A673 (cell line): ENCODE data around the gene ATP7B. TPM values are rescaled to one million over a fixed set of nuclear protein-coding genes. Genes with fewer than 3 reads are reported as not detected.
"Not testable (repeated sequence)": the region's sequence is repeated elsewhere in the genome, so short reads cannot be mapped to it uniquely, and the experiment has no call there.

Source experiments
- BruUV-seq: library from RNA; stranded (reverse); fragments of 400-500 nt; replicated peaks from 2 replicates; lab custom pipeline; 2021; lab: Mats Ljungman, UMichigan
- CTCF ChIA-PET: fragments of 300-600 bp; sonication (Branson Sonifier 250); formaldehyde crosslinking; loops from one replicate; lab custom pipeline; 2022; ENCODE audit warnings: antibody characterized with exemption; lab: Charles Lee
- POLR2A ChIA-PET: fragments of 300-600 bp; sonication (Branson Sonifier 250); formaldehyde crosslinking; loops from one replicate; lab custom pipeline; 2022; ENCODE audit warnings: antibody characterized with exemption; ENCODE audit not compliant: low non-redundant PET; lab: Charles Lee
- DNase-seq: peaks from one replicate; pipeline ENCODE4 v3.0.0-alpha.2; 2015; ENCODE audit warnings: low spot score
- H3K27ac ChIP-seq: fragments of 200-600 bp; sonication (generic); 2 replicates; pipeline ENCODE4 v1.5.1; 2016; ENCODE audit warnings: mixed run types, low read depth, mild to moderate bottlenecking, mixed read lengths, antibody characterized with exemption, low read length; ENCODE audit not compliant: poor library complexity, severe bottlenecking
- H3K27me3 ChIP-seq: fragments of 200-600 bp; sonication (generic); replicated peaks from 2 replicates; pipeline ENCODE4 v1.6.1; 2017; ENCODE audit warnings: mixed run types, low read depth, mild to moderate bottlenecking, mixed read lengths, antibody characterized with exemption, low read length; ENCODE audit not compliant: insufficient read depth, poor library complexity
- H3K36me3 ChIP-seq: fragments of 200-600 bp; sonication (generic); 2 replicates; pipeline ENCODE4 v1.6.1; 2016; ENCODE audit warnings: mixed run types, mild to moderate bottlenecking, mixed read lengths, antibody characterized with exemption, low read length; ENCODE audit not compliant: insufficient read depth, poor library complexity, severe bottlenecking
- H3K4me1 ChIP-seq: fragments of 200-600 bp; sonication (generic); 2 replicates; pipeline ENCODE4 v1.6.1; 2017; ENCODE audit warnings: mixed run types, mild to moderate bottlenecking, mixed read lengths, antibody characterized with exemption, low read length; ENCODE audit not compliant: insufficient read depth, poor library complexity, severe bottlenecking
- H3K4me3 ChIP-seq: fragments of 200-600 bp; sonication (generic); 2 replicates; pipeline ENCODE4 v1.5.1; 2016; ENCODE audit warnings: low read depth, mixed run types, mild to moderate bottlenecking, mixed read lengths, low read length; ENCODE audit not compliant: poor library complexity, severe bottlenecking
- H3K9me3 ChIP-seq: fragments of 200-600 bp; sonication (generic); 2 replicates; pipeline ENCODE4 v1.6.1; 2016; ENCODE audit warnings: mixed run types, low read depth, mild to moderate bottlenecking, mixed read lengths, antibody characterized with exemption, low read length; ENCODE audit not compliant: poor library complexity, severe bottlenecking
- CTCF ChIP-seq: fragments of 300-800, 200-600 bp; sonication (generic); conservative IDR thresholded peaks from 2 replicates; pipeline ENCODE4 v1.5.1; 2017; ENCODE audit warnings: low read depth, mild to moderate bottlenecking, antibody characterized with exemption, low read length, moderate library complexity, mixed read lengths
- EZH2 ChIP-seq: fragments of 200-600 bp; sonication (generic); IDR thresholded peaks from 2 replicates; pipeline ENCODE4 v1.6.1; 2017; ENCODE audit warnings: borderline replicate concordance, low read depth, mild to moderate bottlenecking, mixed read lengths, antibody characterized with exemption, low read length; ENCODE audit not compliant: poor library complexity, severe bottlenecking
- intact Hi-C: fragments of 100-400 bp; cut with micrococcal nuclease; formaldehyde crosslinking; loops from one replicate; pipeline ENCODE4 v1.10.0; 2022; ENCODE audit not compliant: unreplicated experiment
- total RNA-seq: library from RNA; stranded (reverse); gene quantifications from 2 replicates; pipeline ENCODE4 v1.2.3, GENCODE V29; 2021

The ATP7B gene
- total RNA-seq, 1 experiment from 2014 or later: 2.9 TPM

DNA sequence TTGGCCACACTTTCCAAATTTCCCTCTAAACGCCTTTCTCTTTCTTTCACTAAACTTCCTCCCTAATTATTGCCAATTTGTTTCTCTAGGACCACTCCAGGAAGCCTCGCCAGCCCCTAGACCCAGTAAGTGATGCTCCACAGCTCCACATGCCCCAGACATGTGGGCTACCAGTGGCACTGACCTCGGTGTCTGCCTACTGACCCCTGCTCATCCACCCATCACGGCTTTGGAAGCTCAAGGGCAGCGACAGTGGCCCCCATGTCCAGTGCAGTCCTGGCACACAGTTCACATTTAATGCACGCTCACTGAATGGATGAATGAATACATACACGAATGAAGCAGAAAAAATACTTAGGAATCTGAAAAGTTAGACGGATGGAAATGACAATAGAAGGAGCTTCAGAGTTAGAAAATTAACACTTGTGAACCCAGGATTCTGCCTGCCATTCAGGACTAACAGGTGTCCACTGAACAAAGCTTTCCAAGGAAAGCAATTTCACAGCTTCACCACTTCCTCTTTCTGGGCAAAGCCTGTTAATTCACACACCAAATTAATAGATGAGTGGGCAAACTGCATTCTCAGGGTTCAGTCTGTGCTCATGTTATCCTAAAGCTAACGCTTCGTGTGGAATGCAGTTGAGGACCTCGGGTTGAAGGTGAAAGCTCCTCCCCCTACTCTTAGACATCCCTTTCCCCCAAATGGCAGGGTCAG lies 98.6 kb downstream of the ATP7B start:
- no peak overlapping the region for H3K27ac ChIP-seq
- H3K9me3 ChIP-seq: no peaks in the 10 kb centered on the region
- ChIA-PET POLR2A (no interaction called here), CTCF (no interaction called here)
- H3K4me3 ChIP-seq: no peak overlapping the region
- no TSS peak for BruUV-seq
- no peak for TF ChIP-seq EZH2
- TF ChIP-seq CTCF: no peak
- no peak for DNase-seq
- no peaks in the 10 kb centered on the region for H3K36me3 ChIP-seq
- no peaks in the 10 kb centered on the region for H3K4me1 ChIP-seq
- intact Hi-C loops: no loop called here
- no peaks in the 10 kb centered on the region for H3K27me3 ChIP-seq

DNA sequence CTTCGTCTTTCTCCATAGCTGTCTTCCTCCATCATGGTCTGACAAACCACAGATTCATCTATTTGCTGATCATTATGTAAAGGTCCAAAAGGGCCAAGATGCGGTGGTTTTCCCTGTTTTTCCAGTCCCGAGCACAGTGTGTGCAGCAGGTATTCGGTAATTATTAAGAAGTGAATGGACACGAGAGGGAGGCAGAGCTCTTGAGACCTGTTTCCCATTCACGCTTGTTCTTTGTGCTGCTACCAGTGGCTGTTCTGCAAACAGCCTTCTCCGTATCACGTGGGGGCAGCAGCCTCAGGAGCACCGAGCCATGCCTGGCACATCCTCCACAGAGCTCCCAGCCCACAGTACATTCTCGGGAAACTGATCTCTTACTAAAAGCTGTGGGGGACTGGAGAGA lies 99.2 kb downstream of the ATP7B start:
- no peaks in the 10 kb centered on the region for H3K9me3 ChIP-seq
- H3K4me1 ChIP-seq: no peaks in the 10 kb centered on the region
- intact Hi-C loops: no loop called here
- ChIA-PET POLR2A (no interaction called here), CTCF (no interaction called here)
- no peak overlapping the region for H3K4me3 ChIP-seq
- TF ChIP-seq EZH2 (no peak), CTCF (no peak)
- no peak for DNase-seq
- BruUV-seq: no TSS peak
- no peaks in the 10 kb centered on the region for H3K36me3 ChIP-seq
- no peaks in the 10 kb centered on the region for H3K27me3 ChIP-seq
- H3K27ac ChIP-seq: no peak overlapping the region

DNA sequence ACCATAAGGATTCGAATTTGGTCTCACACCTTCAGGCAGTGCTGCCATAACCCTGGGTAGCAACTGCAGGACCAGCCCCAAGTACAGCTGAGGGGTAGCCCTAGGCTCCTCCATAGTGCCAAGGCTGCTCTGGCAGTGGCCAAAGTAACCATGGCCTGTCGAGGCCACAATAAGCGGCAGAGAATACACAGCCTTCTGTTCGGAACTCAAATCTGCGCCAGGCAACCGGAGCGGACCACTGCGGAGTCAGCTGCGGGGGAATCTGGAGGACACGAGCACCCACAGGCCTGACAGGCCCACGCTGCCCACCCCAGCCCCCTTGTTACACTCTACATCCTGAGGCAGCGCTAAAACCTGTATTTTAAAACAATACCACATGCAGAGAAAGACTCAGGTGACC lies 100.7 kb downstream of the ATP7B start:
- intact Hi-C loops: no loop called here
- H3K4me3 ChIP-seq: no peak overlapping the region
- TF ChIP-seq CTCF (no peak), EZH2 (no peak)
- no peaks in the 10 kb centered on the region for H3K36me3 ChIP-seq
- H3K4me1 ChIP-seq: no peaks in the 10 kb centered on the region
- no peaks in the 10 kb centered on the region for H3K27me3 ChIP-seq
- no TSS peak for BruUV-seq
- CTCF ChIA-PET: no interaction called here
- DNase-seq: no peak
- POLR2A ChIA-PET: no interaction called here
- H3K9me3 ChIP-seq: no peaks in the 10 kb centered on the region
- no peak overlapping the region for H3K27ac ChIP-seq

DNA sequence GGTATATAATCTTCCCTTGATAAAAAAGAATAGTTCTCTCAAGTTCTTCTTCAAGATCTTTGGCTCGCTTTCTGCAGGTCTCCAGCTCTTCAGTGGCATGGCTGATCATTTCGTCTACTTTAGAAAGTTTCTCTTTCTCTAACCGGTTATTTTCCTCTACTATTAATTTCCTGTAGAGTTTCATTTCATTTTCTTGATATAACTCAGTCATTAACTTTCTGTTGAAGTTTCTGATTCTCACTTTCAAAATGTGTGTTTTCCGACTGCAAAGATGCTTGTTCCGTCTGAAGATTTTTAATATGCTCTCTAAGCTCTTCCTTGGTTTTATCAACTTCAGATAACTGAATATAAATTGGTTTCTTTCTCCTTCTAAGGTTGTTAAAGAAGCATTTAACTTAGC lies 102.0 kb downstream of the ATP7B start:
- intact Hi-C loops, BruUV-seq, H3K27ac ChIP-seq, CTCF ChIA-PET, H3K4me1 ChIP-seq, H3K4me3 ChIP-seq, H3K27me3 ChIP-seq, POLR2A ChIA-PET, H3K36me3 ChIP-seq, H3K9me3 ChIP-seq, DNase-seq: not testable (repeated sequence)
